Gastroesophageal sphincter (tissue), 3 donors: ENCODE data around the gene HLA-DMA.
A peak's percentile ranks its signal among the peaks of the same experiment; 100 is the strongest.

Experiments used
- CTCF ChIP-seq, 4 experiments: fragments of 200-600 bp in 2 of 4; fragments of 450-650 bp in 2 of 4; sonication (generic) in 1 of 4; IDR thresholded peaks; one replicate each; pipeline ENCODE4 v1.5.1; 2017 to 2019; ENCODE audit warnings: antibody characterized with exemption in 4 of 4, mild to moderate bottlenecking in 2 of 4, moderate library complexity in 2 of 4
- EP300 ChIP-seq: sonication (generic); formaldehyde crosslinking; IDR thresholded peaks from one replicate; pipeline ENCODE4 v1.6.1; 2017; ENCODE audit warnings: antibody characterized with exemption, mild to moderate bottlenecking
- POLR2A ChIP-seq, 2 donors: fragments of 450-650 bp; IDR thresholded peaks; one replicate each; pipeline ENCODE4 v1.6.1; 2017; ENCODE audit warnings: antibody characterized with exemption in 2 of 2, mild to moderate bottlenecking in 2 of 2, moderate library complexity in 1 of 2

- TF ChIP-seq CTCF (IDR thresholded peaks at IDR 0.05) (no peak), POLR2A (IDR thresholded peaks at IDR 0.05) (peak in 1 of 2 donors; percentile 44), EP300 (no peak)
Measured at GRCh38 chr6:32970413-32971241, 17.7 kb upstream of the HLA-DMA start.
